Subcutaneous abdominal adipose tissue (tissue), 5 donors: ENCODE measurements around the gene HMBS.
A peak's percentile ranks its signal among the peaks of the same experiment; 100 is the strongest.
"Not testable (repeated sequence)": the region's sequence is repeated elsewhere in the genome, so short reads cannot be mapped to it uniquely, and the experiment has no call there.

Source experiments
- H3K27ac ChIP-seq: one replicate; pipeline ENCODE4 v1.7.0; 2013; ENCODE audit warnings: low read depth, mild to moderate bottlenecking, inconsistent platforms, low read length, moderate library complexity
- H3K27me3 ChIP-seq, 5 donors: one replicate each; pipeline ENCODE4 v1.7.0; 2013; ENCODE audit warnings: low read length in 5 of 5, inconsistent platforms in 1 of 5; ENCODE audit not compliant: control insufficient read depth in 5 of 5, insufficient read depth in 4 of 5
- H3K36me3 ChIP-seq, 5 donors: one replicate each; pipeline ENCODE4 v1.7.0; 2013; ENCODE audit warnings: low read length in 5 of 5; ENCODE audit not compliant: control insufficient read depth in 5 of 5, insufficient read depth in 5 of 5
- H3K4me1 ChIP-seq, 5 donors: one replicate each; pipeline ENCODE4 v1.7.0; 2013; ENCODE audit warnings: low read length in 5 of 5, mild to moderate bottlenecking in 3 of 5, moderate library complexity in 1 of 5; ENCODE audit not compliant: control insufficient read depth in 5 of 5, insufficient read depth in 5 of 5
- H3K4me3 ChIP-seq, 5 donors: one replicate each; pipeline ENCODE4 v1.7.0; 2013; ENCODE audit warnings: low read length in 5 of 5, low read depth in 1 of 5
- H3K9ac ChIP-seq, 5 donors: one replicate each; pipeline ENCODE4 v1.7.0; 2013; ENCODE audit warnings: low read length in 5 of 5, mild to moderate bottlenecking in 4 of 5, moderate library complexity in 3 of 5
- H3K9me3 ChIP-seq, 5 donors: one replicate each; pipeline ENCODE4 v1.7.0; 2013; ENCODE audit warnings: low read length in 5 of 5; ENCODE audit not compliant: control insufficient read depth in 5 of 5
- donor health status: healthy.
- donor health status: healthy.
- donor health status: healthy.
- donor health status: healthy.
- donor health status: healthy.

The HMBS gene

GRCh38 chr11:119051440-119052162 lies 33.1 kb upstream of the HMBS start:
- Histone ChIP-seq H3K9ac (no peak overlapping the region), H3K9me3 (no peaks in the 10 kb centered on the region), H3K36me3 (peaks cover 0 to 83% (median 79%) of the 10 kb centered on the region in 5 donors), H3K4me1 (peaks cover 6 to 13% (median 12%) of the 10 kb centered on the region in 5 donors), H3K27ac (no peak overlapping the region), H3K4me3 (no peak overlapping the region), H3K27me3 (no peaks in the 10 kb centered on the region)

DNA sequence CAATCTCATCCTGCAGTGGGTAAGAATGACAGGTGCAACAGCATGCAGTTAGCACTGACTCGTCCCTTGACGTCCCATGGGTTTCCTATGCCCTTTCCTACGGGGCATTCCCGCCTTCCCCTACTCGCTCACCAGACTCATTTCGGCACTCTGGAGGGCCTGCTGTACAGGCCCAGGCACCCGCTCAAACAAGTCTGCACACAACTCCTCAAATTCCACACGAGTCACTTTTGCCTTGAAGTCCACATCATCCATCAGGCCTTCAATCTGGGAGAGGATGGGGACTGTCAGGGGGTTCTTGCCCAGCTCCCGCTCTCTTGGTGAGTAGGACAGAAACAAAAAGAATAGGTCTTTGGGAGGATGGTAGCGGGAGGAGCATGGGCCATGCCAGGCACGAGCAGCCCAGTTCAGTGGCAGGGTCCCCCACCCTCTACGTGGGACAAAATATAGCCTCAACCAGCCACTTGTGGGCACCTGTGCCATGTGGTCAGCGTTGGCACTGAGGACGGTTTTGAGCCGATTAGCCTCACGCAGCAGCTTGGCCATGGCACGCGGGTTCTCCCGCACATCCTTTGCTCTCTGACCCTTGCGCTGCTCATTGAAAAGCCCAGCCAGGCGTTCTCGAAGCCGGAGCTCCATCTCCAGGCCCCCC lies 32.4 kb upstream of the HMBS start:
- Histone ChIP-seq H3K4me1 (peaks cover 6 to 15% (median 12%) of the 10 kb centered on the region in 5 donors), H3K27me3 (no peaks in the 10 kb centered on the region), H3K4me3 (no peak overlapping the region), H3K9me3 (no peaks in the 10 kb centered on the region), H3K36me3 (peaks cover 0 to 77% (median 74%) of the 10 kb centered on the region in 5 donors), H3K9ac (no peak overlapping the region), H3K27ac (no peak overlapping the region)

- Histone ChIP-seq H3K4me1 (peaks cover 6 to 24% (median 21%) of the 10 kb centered on the region in 5 donors), H3K36me3 (peaks cover 0 to 55% (median 52%) of the 10 kb centered on the region in 5 donors), H3K27me3 (no peaks in the 10 kb centered on the region), H3K9ac (no peak overlapping the region), H3K27ac (no peak overlapping the region), H3K9me3 (no peaks in the 10 kb centered on the region), H3K4me3 (no peak overlapping the region)
These were observed 30.3 kb upstream of the HMBS start for GRCh38 chr11:119054418-119054817.

GRCh38 chr11:119055901-119056300 lies 28.8 kb upstream of the HMBS start:
- peaks cover 6 to 24% (median 21%) of the 10 kb centered on the region in 5 donors for H3K4me1 ChIP-seq
- no peak overlapping the region for H3K27ac ChIP-seq
- H3K9ac ChIP-seq, result peak overlapping the region; percentile 63 to 90 (median 77)
- peaks cover 0 to 46% (median 43%) of the 10 kb centered on the region in 5 donors for H3K36me3 ChIP-seq
- peak overlapping the region; percentile 65 to 82 (median 78) for H3K4me3 ChIP-seq
- H3K9me3 ChIP-seq, result no peaks in the 10 kb centered on the region
- H3K27me3 ChIP-seq, result no peaks in the 10 kb centered on the region

- H3K27ac ChIP-seq, result peak overlapping the region; percentile 37
- peaks cover 6 to 24% (median 21%) of the 10 kb centered on the region in 5 donors for H3K4me1 ChIP-seq
- peak overlapping the region; percentile 63 to 90 (median 77) for H3K9ac ChIP-seq
- peak overlapping the region; percentile 65 to 82 (median 78) for H3K4me3 ChIP-seq
- no peaks in the 10 kb centered on the region for H3K9me3 ChIP-seq
- peaks cover 0 to 40% (median 37%) of the 10 kb centered on the region in 5 donors for H3K36me3 ChIP-seq
- no peaks in the 10 kb centered on the region for H3K27me3 ChIP-seq
These were observed 28.2 kb upstream of the HMBS start for GRCh38 chr11:119056421-119056999.

GRCh38 chr11:119057000-119057769 lies 27.5 kb upstream of the HMBS start, which contains the start of gene HYOU1:
Gene HYOU1 (minus strand): TSS chr11:119057205. CDS start chr11:119056160, 1,045 bp downstream.
- peak within 1 kb of the TSS; percentile 79 for H3K27ac ChIP-seq

GRCh38 chr11:119059128-119059527 lies 25.6 kb upstream of the HMBS start:
- H3K9ac ChIP-seq, H3K4me3 ChIP-seq, H3K27me3 ChIP-seq, H3K27ac ChIP-seq, H3K9me3 ChIP-seq: not testable (repeated sequence)
- Histone ChIP-seq H3K36me3 (peaks cover 0 to 14% (median 12%) of the 10 kb centered on the region in 5 donors), H3K4me1 (peaks cover 6 to 26% (median 24%) of the 10 kb centered on the region in 5 donors)

More at GRCh38 chr11:119057000-119057769, 27.5 kb upstream of the HMBS start, which contains the start of gene HYOU1:
- Histone ChIP-seq H3K9me3 (no peaks in the 10 kb centered on the region), H3K27me3 (no peaks in the 10 kb centered on the region), H3K9ac (peak within 1 kb of the TSS; percentile 63 to 90 (median 77)), H3K36me3 (peaks cover 0 to 33% (median 31%) of the 10 kb centered on the region in 5 donors), H3K4me1 (peaks cover 6 to 24% (median 21%) of the 10 kb centered on the region in 5 donors), H3K4me3 (peak within 1 kb of the TSS; percentile 78 to 86 (median 81))

GRCh38 chr11:119061256-119061655 lies 23.4 kb upstream of the HMBS start:
- Histone ChIP-seq H3K36me3 (no peaks in the 10 kb centered on the region), H3K9ac (no peak overlapping the region), H3K4me1 (peaks cover 0 to 25% (median 15%) of the 10 kb centered on the region in 5 donors), H3K9me3 (no peaks in the 10 kb centered on the region), H3K27me3 (no peaks in the 10 kb centered on the region), H3K27ac (no peak overlapping the region), H3K4me3 (no peak overlapping the region)

DNA sequence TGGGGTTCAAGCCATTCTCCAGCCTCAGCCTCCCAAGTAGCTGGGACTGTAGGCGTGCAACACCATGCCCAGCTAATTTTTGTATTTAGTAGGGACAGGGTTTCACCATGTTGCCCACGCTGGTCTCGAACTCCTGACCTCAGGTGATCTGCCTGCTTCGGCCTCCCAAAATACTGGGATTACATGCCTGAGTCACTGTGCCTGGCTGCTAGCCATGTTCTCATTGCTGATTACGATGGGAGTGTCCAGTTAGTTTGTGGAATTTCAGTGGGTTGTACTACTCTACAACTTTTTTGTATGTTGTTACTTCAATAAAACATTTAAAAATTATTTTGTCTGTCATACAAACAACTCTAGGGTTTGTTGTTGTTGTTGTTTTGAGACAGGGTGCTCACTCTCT lies 21.9 kb upstream of the HMBS start:
- no peak overlapping the region for H3K27ac ChIP-seq
- no peaks in the 10 kb centered on the region for H3K27me3 ChIP-seq
- no peaks in the 10 kb centered on the region for H3K36me3 ChIP-seq
- H3K9me3 ChIP-seq, result no peaks in the 10 kb centered on the region
- no peak overlapping the region for H3K9ac ChIP-seq
- no peak overlapping the region for H3K4me3 ChIP-seq
- H3K4me1 ChIP-seq, result peaks cover 0 to 24% (median 17%) of the 10 kb centered on the region in 5 donors
